ENCODE measurements around the gene CRTC3. TPM values are rescaled to one million over a fixed set of nuclear protein-coding genes. Genes with fewer than 3 reads are reported as not detected.
"Not testable (repeated sequence)": the region's sequence is repeated elsewhere in the genome, so short reads cannot be mapped to it uniquely, and the experiment has no call there.

The CRTC3 gene
- total RNA-seq, 2 donors from 2014 or later = 76.0 to 84.4 TPM

DNA sequence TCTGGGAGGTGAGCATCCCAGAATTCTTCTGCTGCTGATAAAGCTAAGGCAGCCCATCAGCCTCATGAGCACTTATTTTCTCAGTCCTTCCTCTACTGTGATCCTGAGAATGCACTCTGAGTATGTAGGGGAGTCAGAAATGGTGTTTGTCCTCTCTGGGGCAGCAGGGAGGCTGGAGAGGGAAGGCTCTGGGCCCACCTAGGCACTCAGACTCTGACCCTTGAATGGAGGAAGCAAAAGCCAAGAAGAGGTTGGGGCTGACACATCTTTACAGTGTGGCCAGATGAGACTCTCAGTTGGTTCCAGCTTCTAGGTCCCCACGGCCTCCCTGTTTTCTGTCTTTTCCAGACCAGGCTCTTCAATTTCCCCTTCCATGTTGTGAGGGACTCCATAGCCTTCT is 151.3 kb downstream of the CRTC3 start:
- Mint-ChIP-seq H3K4me3 (no peak overlapping the region), H3K27me3 (peaks cover 8% of the 10 kb centered on the region), H3K27ac (no peak overlapping the region), H3K4me1 (peaks cover 18% of the 10 kb centered on the region), H3K36me3 (ENCODE audit: low read depth) (no peaks in the 10 kb centered on the region)
- DNase-seq = no peak
- no peaks in the 10 kb centered on the region for H3K9me3 ChIP-seq (ENCODE audit: control insufficient read depth, low read length, poor library complexity, severe bottlenecking)
- ATAC-seq = no peak

DNA sequence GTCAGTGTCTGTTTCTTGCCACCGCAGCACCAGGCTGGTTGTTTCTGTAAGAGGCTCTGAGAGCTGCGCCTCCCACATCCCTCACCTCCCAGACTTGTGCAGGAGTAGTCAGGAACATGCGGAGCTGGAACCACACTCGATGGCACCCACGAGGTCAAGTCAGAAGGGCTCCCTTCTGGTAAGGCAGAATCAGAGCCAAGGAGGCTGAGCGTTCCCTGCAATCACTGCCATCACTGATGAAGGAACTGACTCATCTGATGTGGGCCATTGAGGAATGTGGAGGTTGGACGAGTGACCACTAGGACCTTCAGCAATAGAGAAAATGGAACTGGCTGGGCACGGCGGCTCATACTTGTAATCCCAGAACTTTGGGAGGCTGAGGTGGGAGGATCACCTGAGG is 151.8 kb downstream of the CRTC3 start:
- H3K4me1 Mint-ChIP-seq = peaks cover 20% of the 10 kb centered on the region
- H3K27me3 Mint-ChIP-seq = peaks cover 8% of the 10 kb centered on the region
- no peak overlapping the region for H3K27ac Mint-ChIP-seq
- no peaks in the 10 kb centered on the region for H3K36me3 Mint-ChIP-seq (ENCODE audit: low read depth)
- ATAC-seq (no peak), DNase-seq (no peak)
- H3K9me3 ChIP-seq (ENCODE audit: control insufficient read depth, low read length, poor library complexity, severe bottlenecking) = no peaks in the 10 kb centered on the region
- H3K4me3 Mint-ChIP-seq = no peak overlapping the region

- Mint-ChIP-seq H3K27ac (no peak overlapping the region), H3K27me3 (peaks cover 8% of the 10 kb centered on the region), H3K36me3 (ENCODE audit: low read depth) (no peaks in the 10 kb centered on the region), H3K4me1 (peaks cover 24% of the 10 kb centered on the region), H3K4me3 (no peak overlapping the region)
- no peak for ATAC-seq
- DNase-seq = no peak
- no peaks in the 10 kb centered on the region for H3K9me3 ChIP-seq (ENCODE audit: control insufficient read depth, low read length, poor library complexity, severe bottlenecking)
These were observed 153.6 kb downstream of the CRTC3 start for GRCh38 chr15:90683371-90683770.

DNA sequence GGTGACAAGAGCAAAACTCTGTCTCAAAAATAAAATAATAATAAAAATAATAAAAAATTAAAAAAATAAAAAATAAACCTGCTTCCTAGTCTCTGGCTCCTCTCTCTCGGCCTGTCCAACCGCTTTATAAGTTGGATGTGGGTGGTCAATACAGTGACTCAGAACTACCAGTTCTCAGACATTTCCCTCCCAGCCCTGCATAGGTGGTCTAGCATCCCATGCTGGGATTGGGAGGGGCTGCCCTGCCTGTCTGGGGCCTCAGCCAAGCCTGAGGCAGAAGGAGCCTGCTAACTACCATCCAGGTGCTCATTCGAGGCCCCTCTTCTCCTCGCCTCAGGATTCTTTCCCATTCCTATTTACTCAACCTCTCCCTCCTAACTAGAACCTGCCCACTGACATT is 154.2 kb downstream of the CRTC3 start:
- Mint-ChIP-seq H3K4me1 (peaks cover 23% of the 10 kb centered on the region), H3K36me3 (ENCODE audit: low read depth) (no peaks in the 10 kb centered on the region), H3K4me3 (no peak overlapping the region), H3K27me3 (peaks cover 8% of the 10 kb centered on the region), H3K27ac (peak overlapping the region; percentile 70)
- no peak for ATAC-seq
- DNase-seq = no peak
- H3K9me3 ChIP-seq (ENCODE audit: control insufficient read depth, low read length, poor library complexity, severe bottlenecking) = no peaks in the 10 kb centered on the region

DNA sequence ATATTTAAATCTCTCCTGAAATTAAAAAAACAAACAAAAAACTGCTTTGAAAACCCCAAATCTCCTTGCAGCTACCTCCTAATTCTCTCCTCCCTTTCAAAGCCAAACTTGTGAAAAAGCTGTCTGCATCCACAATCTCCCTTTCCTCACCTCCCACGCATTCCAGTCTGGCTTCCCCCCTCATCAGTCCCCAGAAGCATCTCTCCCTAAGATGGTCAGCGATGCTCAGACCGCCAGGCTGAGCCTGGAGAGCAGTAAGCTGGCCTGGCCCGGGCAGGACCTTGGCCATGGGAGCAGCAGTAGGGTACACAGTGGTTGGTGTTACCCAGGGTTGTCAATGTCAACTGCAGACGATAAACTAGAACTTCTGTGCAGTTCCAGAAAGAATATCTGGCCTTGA is 154.6 kb downstream of the CRTC3 start:
- Mint-ChIP-seq H3K4me3 (no peak overlapping the region), H3K27ac (peak overlapping the region; percentile 70), H3K4me1 (peaks cover 21% of the 10 kb centered on the region), H3K27me3 (peaks cover 8% of the 10 kb centered on the region), H3K36me3 (ENCODE audit: low read depth) (no peaks in the 10 kb centered on the region)
- no peaks in the 10 kb centered on the region for H3K9me3 ChIP-seq (ENCODE audit: control insufficient read depth, low read length, poor library complexity, severe bottlenecking)
- ATAC-seq (no peak), DNase-seq (no peak)

GRCh38 chr15:90685591-90686434 is 156.1 kb downstream of the CRTC3 start:
- Mint-ChIP-seq H3K27me3 (peaks cover 8% of the 10 kb centered on the region), H3K4me1 (peaks cover 21% of the 10 kb centered on the region), H3K27ac (peak overlapping the region; percentile 39), H3K4me3 (no peak overlapping the region), H3K36me3 (ENCODE audit: low read depth) (no peaks in the 10 kb centered on the region)
- no peaks in the 10 kb centered on the region for H3K9me3 ChIP-seq (ENCODE audit: control insufficient read depth, low read length, poor library complexity, severe bottlenecking)
- DNase-seq (no peak), ATAC-seq (peak; percentile 33)

DNA sequence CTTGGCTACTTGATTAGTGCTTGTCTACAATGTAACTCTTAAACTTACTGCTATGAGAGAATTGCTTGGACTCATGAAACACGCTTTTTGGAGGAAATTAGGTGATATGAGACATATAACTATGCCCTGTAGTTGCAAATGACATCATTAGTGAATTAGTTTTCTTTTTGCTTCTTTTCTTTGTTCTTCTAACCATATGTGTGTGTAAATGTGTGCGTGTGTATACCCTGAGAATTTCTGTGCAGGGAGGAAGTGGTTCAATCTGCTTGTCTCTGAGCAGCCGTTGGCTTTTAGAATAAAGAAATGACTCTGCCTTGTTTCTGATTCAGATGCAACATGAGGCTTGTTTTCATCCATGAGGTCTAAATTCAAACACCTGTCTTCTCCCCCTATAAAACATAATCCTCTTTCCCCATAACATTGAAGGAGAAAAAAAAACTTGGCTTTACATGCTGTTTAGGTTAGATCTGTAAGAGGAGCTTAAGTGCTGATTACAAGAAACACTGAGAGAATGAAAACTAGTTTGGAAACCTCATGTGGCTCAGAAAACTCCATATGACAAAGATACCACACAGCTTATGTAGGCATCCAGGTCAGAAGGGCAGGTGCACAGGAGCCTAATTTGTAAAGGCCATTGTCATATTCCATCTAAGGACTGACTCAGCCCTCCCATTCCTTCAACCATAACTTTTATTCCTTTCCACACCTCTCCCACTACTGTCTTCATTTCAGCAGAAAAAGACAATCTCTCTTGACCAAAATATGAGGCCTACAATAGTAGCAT is 156.9 kb downstream of the CRTC3 start:
- Mint-ChIP-seq H3K4me1 (peaks cover 18% of the 10 kb centered on the region), H3K27me3 (peaks cover 8% of the 10 kb centered on the region), H3K27ac (peak overlapping the region; percentile 39), H3K4me3 (peak overlapping the region; percentile 1), H3K36me3 (ENCODE audit: low read depth) (no peaks in the 10 kb centered on the region)
- H3K9me3 ChIP-seq (ENCODE audit: control insufficient read depth, low read length, poor library complexity, severe bottlenecking) = no peaks in the 10 kb centered on the region
- ATAC-seq = peak; percentile 88
- no peak for DNase-seq

DNA sequence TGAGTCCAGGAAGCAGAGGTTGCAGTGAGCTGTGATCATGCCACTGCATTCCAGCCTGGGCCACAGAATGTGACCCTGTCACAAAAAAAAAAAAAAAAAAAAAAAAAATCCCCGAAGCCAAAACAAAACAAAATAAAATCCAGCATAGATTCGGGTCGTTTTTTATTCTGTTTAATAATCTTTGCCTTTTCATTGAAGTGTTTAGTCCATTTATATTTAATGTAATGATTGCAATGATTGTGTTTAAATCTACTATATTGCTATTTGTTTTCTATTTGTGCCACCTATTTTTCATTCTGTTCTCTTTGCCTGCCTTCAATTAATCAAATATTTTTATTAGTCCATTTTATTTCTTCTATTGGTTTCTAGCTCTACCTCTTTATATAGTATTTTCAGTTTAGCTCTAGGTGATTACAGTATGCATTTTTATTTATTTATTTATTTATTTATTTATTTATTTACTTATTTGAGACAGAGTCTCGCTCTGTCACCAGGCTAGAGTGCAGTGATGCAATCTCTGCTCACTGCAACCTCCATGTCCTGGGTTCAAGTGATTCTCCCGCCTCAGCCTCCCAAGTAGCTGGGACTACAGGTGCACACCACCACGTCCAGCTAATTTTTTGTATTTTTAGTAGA is 159.7 kb downstream of the CRTC3 start:
- H3K9me3 ChIP-seq (ENCODE audit: control insufficient read depth, low read length, poor library complexity, severe bottlenecking); ATAC-seq; DNase-seq; H3K27me3 Mint-ChIP-seq; H3K4me3 Mint-ChIP-seq; H3K27ac Mint-ChIP-seq; H3K36me3 Mint-ChIP-seq (ENCODE audit: low read depth): not testable (repeated sequence)
- H3K4me1 Mint-ChIP-seq = peaks cover 18% of the 10 kb centered on the region

- Mint-ChIP-seq H3K4me3 (no peak overlapping the region), H3K4me1 (peaks cover 12% of the 10 kb centered on the region), H3K36me3 (ENCODE audit: low read depth) (no peaks in the 10 kb centered on the region), H3K27me3 (no peaks in the 10 kb centered on the region), H3K27ac (no peak overlapping the region)
- DNase-seq (no peak), ATAC-seq (no peak)
- no peaks in the 10 kb centered on the region for H3K9me3 ChIP-seq (ENCODE audit: control insufficient read depth, low read length, poor library complexity, severe bottlenecking)
These were observed 160.9 kb downstream of the CRTC3 start for GRCh38 chr15:90690585-90690984.

DNA sequence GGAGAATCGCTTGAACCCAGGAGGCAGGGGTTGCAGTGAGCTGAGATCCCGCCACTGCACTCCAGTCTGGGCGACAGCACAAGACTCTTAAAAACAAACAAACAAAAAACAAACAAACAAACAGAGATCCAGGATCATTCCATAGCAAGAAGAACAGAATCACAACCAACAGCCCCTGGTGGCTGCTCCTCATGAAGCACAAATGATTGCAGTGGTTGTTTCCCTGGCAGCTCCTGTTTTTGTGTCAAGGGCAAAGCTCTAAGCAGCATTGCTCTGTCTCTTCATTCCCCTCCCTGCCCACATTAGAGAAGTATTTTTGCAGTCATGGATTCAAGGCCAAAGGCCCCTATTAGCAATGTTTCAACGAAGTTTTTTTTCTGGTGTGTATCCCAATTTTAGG is 161.6 kb downstream of the CRTC3 start:
- ATAC-seq (no peak), DNase-seq (no peak)
- Mint-ChIP-seq H3K4me3 (no peak overlapping the region), H3K27me3 (no peaks in the 10 kb centered on the region), H3K4me1 (peaks cover 10% of the 10 kb centered on the region), H3K27ac (no peak overlapping the region), H3K36me3 (ENCODE audit: low read depth) (no peaks in the 10 kb centered on the region)
- H3K9me3 ChIP-seq (ENCODE audit: control insufficient read depth, low read length, poor library complexity, severe bottlenecking) = no peaks in the 10 kb centered on the region

DNA sequence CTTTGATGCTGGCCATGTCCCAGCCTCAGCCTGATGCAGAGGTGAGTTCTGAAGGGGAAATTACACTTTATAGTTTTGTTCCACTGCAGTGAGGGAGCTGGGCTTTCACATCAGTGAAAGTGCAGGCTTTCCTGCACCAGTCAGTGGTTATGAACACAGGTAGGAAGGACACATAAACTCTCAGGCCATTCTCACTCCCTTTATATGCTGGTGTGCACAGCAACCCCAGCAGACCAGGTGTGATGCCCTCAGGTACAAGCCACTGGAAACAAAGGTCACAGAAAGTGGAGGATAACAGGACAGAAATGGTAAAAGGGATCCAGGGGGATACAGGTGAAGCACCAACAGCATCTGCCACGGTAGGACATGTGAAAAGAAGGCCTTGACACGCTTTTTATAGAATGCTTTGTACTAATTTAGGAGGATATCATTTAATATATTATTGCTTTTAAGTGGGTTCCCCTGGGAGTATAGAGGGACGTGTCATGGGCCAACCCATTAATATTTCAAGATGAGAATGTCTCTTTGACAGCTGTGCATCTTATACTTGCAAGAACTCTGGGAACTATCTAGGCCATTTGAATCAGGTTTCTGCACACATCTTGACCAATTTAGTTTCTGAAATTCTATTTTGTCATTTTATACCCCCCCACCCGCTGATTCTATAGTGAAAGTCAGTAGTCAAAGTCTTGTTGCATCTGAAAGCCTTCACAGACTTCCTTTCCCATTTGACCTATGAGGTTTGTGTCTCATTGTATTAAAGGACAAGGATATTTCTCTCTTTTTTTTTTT is 162.5 kb downstream of the CRTC3 start:
- Mint-ChIP-seq H3K27me3 (no peaks in the 10 kb centered on the region), H3K36me3 (ENCODE audit: low read depth) (no peaks in the 10 kb centered on the region), H3K4me3 (no peak overlapping the region), H3K4me1 (peaks cover 5% of the 10 kb centered on the region), H3K27ac (no peak overlapping the region)
- DNase-seq (no peak), ATAC-seq (no peak)
- no peaks in the 10 kb centered on the region for H3K9me3 ChIP-seq (ENCODE audit: control insufficient read depth, low read length, poor library complexity, severe bottlenecking)

Measured in T-helper 17 cell (primary cell).